Mononuclear cell (primary cell): ENCODE measurements around the gene PUM1. TPM values are rescaled to one million over a fixed set of nuclear protein-coding genes. Genes with fewer than 3 reads are reported as not detected.
"Not testable (repeated sequence)": the region's sequence is repeated elsewhere in the genome, so short reads cannot be mapped to it uniquely, and the experiment has no call there.

ENCODE experiments used
- H3K27me3 ChIP-seq: 2 replicates; pipeline ENCODE4 v1.6.0; 2011; ENCODE audit warnings: low read length, control low read depth; ENCODE audit not compliant: insufficient read depth
- H3K4me1 ChIP-seq: 2 replicates; pipeline ENCODE4 v1.5.1; 2011; ENCODE audit warnings: mild to moderate bottlenecking, low read length, control low read depth; ENCODE audit not compliant: insufficient read depth
- H3K4me3 ChIP-seq: 2 replicates; pipeline ENCODE4 v1.5.1; 2011; ENCODE audit warnings: mild to moderate bottlenecking, low read length, moderate library complexity
- H3K9me3 ChIP-seq: 2 replicates; pipeline ENCODE4 v1.5.1; 2011; ENCODE audit warnings: low read depth, mild to moderate bottlenecking, control low read depth, low read length
- total RNA-seq: library from RNA; depleted of rRNA; stranded (reverse); fragments of >200 nt; gene quantifications from one replicate; pipeline ENCODE4 v1.2.3, GENCODE V29; 2012

The PUM1 gene
- total RNA-seq, 1 donor = 154 TPM

DNA sequence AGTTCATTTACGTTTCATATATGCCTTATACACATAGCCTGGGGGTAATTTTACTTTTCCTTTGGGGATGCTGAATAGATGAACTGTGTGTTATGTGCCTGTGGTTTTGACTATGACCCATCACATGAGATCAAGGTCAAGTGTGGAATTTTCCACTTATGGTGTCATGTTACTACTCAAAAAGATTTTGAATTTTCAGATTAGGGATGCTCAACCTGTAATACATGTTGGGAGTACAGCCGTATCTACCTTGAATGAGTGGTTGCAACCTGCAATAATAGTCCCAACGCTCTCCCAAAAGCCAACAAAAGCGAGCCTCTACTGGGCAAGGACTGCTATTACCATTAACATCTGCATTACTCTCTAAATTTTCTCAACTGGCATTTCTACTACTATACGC lies 88.4 kb downstream of the PUM1 start:
- H3K27me3 ChIP-seq = no peaks in the 10 kb centered on the region

DNA sequence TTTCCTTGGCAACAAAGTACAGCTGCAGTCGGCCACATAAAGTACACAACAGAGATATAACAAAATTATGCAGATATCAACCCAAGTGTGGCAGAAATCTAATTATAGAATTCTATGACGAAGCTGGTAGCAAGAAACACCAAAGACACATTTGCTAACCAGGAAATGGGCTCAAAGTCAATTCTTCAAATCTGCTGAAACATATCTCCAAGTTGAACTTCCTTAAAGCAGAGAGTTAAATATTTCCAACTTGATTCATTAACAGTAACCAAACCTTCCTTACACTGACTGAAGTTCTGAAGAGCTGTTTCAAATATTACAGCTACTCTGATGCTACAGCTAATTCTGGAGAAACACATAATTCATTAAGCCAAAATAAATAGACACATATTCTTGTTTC lies 89.4 kb downstream of the PUM1 start:
- H3K27me3 ChIP-seq = no peaks in the 10 kb centered on the region
- H3K4me3 ChIP-seq = no peak overlapping the region
- peaks cover 26% of the 10 kb centered on the region for H3K4me1 ChIP-seq
- H3K9me3 ChIP-seq = no peaks in the 10 kb centered on the region

More for the DNA sequence above, 88.4 kb downstream of the PUM1 start:
- Histone ChIP-seq H3K4me3 (no peak overlapping the region), H3K9me3 (no peaks in the 10 kb centered on the region), H3K4me1 (peaks cover 30% of the 10 kb centered on the region)

DNA sequence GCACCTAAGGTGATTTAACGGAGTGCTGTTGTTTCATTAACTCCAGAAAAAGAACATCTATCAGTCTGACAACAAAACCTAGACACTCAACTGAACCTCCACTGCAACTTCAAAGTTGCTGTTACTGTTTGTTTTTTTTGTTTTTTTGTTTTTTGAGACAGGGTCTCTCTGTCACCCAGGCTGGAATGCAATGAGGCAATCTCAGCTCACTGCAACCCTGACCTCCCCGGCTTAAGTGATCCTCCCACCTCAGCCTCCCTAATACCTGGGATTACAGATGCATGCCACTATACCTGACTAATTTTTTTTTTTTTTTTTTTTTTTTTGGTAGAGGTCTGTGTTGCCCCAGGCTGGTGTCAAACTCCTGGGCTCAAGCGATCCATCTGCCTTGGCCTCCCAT lies 90.3 kb downstream of the PUM1 start:
- Histone ChIP-seq H3K4me3 (no peak overlapping the region), H3K9me3 (no peaks in the 10 kb centered on the region), H3K4me1 (peaks cover 24% of the 10 kb centered on the region), H3K27me3 (no peaks in the 10 kb centered on the region)

DNA sequence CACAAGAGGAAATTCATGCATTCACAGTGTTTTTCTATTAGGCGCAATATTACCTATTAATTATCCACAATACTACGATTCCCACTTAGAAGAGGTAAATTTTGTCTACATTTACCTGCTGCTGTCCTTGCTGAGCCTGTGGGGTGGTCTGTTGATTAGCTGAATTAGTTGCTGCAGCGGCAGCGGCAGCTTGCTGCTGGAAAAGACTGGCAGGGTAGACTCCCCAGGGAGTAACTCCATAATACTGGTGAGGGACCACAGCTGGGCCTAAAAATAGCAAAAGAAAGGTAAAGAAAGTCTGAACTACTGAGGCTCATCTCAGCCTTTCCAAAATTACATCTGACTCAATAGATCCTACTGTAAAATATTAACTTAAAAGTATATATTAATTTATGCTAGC lies 91.0 kb downstream of the PUM1 start:
- H3K4me3 ChIP-seq = no peak overlapping the region
- H3K4me1 ChIP-seq = peaks cover 24% of the 10 kb centered on the region
- H3K27me3 ChIP-seq = no peaks in the 10 kb centered on the region
- no peaks in the 10 kb centered on the region for H3K9me3 ChIP-seq

DNA sequence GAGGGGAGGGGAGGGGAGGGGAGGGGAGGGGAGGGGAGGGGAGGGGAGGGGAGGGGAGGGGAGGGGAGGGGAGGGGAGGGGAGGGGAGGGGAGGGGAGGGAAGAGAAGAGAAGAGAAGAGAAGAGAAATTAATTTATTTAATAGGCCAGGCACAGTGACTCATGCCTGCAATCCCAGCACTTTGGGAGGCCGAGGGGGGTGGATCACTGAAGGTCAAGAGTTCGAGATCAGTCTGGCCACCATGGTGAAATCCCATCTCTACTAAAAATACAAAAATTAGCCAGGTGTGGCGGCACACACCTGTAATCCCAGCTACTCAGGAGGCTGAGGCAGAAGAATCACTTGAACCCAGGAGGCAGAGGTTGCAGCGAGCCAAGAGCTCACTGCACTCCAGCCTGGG lies 93.2 kb downstream of the PUM1 start:
- H3K27me3 ChIP-seq, H3K9me3 ChIP-seq, H3K4me3 ChIP-seq: not testable (repeated sequence)
- peaks cover 23% of the 10 kb centered on the region for H3K4me1 ChIP-seq

DNA sequence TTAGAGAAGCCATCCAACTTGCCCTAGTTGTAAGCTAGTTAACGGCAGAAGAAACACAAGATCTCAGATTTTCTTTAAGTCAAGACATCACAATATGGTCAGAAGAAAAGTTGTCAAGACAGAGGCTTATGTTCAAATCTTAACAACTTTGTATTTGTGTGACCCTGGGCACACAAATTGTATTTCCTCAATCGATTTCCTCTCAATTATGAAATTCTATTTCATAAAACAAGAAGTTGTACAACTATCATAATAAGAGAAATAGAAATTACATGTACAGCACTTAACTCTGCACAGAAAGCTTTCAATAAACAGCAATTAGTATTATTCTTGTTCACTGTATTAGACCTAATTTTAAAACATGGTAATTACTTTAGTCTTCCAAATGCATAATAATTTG lies 94.0 kb downstream of the PUM1 start:
- H3K4me3 ChIP-seq = no peak overlapping the region
- peaks cover 17% of the 10 kb centered on the region for H3K4me1 ChIP-seq
- H3K27me3 ChIP-seq = no peaks in the 10 kb centered on the region
- H3K9me3 ChIP-seq = no peaks in the 10 kb centered on the region

DNA sequence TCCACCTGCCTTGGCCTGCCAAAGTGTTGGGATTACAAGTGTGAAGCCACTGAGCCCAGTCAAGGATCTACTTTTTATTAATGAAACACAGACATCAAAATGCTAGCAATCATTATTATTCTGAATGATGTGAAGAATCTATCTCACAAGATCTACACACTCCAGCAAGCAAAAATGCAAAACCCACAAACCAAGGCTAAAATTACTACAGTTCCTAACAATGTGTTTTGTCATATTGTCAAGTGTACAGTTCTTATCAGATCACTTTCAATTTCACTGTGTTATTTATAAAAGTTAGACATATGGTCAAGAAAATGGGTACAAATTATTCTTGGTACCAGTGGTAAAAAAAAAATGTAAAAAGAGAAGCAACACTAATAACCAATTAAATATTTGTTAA lies 95.6 kb downstream of the PUM1 start:
- Histone ChIP-seq H3K4me3 (no peak overlapping the region), H3K4me1 (peaks cover 4% of the 10 kb centered on the region)

DNA sequence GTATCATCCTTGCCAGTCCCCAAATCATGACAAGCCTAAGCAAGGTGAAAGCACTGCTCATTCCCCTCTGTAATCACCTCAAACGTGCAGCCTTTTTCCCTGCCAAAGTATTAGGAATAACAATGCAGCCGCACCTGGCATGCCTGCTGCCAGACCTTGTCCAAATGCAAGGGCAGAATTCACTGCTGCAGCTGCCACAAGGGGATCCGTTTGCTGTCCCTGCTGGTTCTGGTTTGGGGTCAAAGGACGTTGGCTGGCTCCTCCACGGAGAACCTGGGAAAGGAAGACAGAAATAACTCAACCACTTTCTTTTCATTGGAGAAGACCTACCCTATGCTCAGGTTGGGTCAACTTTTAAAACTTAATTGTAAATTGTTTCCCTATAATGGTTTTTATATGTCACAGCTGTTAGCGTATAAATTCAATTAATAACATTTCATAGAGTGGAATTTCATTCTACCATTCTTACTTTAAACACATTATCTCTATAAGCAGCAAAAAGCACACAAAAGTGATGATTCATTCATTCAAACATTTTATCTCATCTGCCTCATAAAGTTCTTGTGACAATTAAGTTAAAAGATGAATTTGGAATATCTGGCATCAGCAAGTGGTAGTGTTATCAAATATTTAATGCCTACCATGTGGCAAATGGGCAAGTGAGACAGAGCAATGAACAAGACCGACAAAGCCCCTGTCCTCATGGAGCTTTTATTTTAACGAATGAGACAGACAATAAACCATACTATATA lies 97.1 kb downstream of the PUM1 start:
- no peaks in the 10 kb centered on the region for H3K9me3 ChIP-seq
- H3K4me1 ChIP-seq = peaks cover 4% of the 10 kb centered on the region
- H3K27me3 ChIP-seq = no peaks in the 10 kb centered on the region
- no peak overlapping the region for H3K4me3 ChIP-seq

More for the DNA sequence above, 95.6 kb downstream of the PUM1 start:
- Histone ChIP-seq H3K9me3 (no peaks in the 10 kb centered on the region), H3K27me3 (no peaks in the 10 kb centered on the region)

DNA sequence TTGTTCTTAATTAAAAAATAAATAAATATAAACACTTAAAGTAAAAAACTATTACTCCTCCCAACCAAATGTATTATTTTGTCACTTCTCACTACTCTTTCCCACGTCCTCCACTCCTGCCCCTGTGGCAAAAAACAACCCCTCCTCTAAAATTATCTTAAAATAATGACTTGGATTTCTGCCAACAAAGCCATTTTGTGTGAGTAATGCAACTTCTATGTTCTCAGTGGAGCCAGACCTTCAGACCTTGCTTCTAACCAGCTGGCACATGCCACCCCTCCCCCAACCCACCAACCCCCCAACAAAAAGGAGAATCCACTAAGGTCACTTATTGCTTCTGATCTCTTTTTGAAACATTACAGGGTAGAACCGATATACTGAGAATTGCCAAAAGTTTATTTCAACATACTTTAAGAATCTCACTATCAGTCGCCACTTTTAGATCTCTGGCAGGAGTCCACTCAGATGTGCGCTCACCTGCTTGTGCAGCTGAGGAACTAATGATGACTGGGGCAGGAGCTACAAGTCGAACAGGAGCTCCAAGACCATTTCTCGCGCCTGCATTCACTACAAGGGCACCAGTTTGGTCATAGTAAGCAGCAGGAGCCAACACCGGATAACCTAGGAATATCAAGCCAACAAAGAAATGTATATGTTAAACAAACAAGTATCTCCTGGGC lies 98.7 kb downstream of the PUM1 start:
- no peaks in the 10 kb centered on the region for H3K9me3 ChIP-seq
- no peak overlapping the region for H3K4me3 ChIP-seq
- peaks cover 2% of the 10 kb centered on the region for H3K4me1 ChIP-seq
- no peaks in the 10 kb centered on the region for H3K27me3 ChIP-seq

DNA sequence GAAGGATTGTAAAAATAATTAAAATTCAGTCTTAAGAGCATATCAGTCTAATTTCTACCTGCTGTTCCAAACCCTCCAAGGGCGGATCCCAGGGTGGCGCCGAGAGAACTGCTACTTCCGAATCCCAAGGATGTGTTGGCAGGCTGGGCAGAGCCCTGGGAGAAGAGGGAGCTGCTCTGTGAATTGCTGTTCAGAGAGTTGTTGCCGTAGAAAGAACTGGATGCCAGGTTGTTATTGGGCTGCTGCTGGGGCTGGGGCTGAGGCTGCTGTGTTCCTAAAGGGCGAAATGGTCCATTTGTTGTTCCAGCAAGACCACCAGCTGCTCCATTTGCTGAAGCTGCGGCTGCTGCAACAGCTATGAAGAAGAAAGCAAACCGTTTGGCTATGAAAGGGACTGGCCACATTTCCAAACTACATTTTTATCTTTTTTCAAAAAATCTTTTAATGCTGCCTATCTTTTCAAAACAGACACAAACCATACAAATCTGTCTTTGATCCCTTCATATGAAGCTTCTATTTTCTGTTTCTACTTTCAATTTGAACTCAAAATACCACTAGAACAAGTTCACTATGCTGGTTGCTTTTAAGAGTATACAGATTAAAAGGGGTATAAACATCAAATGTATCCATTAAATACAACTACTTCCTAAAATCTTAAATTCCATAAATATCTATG lies 99.5 kb downstream of the PUM1 start:
- H3K4me1 ChIP-seq = no peaks in the 10 kb centered on the region
- no peak overlapping the region for H3K4me3 ChIP-seq
- H3K27me3 ChIP-seq = no peaks in the 10 kb centered on the region
- no peaks in the 10 kb centered on the region for H3K9me3 ChIP-seq

DNA sequence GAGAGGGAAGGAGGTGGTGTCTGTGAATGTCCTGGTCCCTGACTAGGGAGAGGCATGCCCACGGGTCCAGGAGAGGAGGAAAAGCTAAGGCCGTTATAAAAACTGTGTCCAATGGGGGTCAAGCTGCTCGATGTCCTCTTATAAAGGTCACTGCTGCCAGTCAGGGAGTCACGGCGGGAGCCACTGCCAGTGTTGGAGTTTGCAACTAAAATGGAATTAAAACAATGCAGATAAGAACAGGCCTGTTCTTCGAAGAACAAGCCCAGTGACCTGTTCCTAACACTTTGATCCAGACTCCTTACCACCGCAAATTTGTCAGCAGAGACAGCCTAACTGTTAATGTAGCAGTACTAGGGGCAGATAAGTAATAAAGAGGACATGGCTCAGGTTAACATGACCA lies 100.8 kb downstream of the PUM1 start:
- no peaks in the 10 kb centered on the region for H3K9me3 ChIP-seq
- no peak overlapping the region for H3K4me3 ChIP-seq
- no peaks in the 10 kb centered on the region for H3K4me1 ChIP-seq
- H3K27me3 ChIP-seq = no peaks in the 10 kb centered on the region

DNA sequence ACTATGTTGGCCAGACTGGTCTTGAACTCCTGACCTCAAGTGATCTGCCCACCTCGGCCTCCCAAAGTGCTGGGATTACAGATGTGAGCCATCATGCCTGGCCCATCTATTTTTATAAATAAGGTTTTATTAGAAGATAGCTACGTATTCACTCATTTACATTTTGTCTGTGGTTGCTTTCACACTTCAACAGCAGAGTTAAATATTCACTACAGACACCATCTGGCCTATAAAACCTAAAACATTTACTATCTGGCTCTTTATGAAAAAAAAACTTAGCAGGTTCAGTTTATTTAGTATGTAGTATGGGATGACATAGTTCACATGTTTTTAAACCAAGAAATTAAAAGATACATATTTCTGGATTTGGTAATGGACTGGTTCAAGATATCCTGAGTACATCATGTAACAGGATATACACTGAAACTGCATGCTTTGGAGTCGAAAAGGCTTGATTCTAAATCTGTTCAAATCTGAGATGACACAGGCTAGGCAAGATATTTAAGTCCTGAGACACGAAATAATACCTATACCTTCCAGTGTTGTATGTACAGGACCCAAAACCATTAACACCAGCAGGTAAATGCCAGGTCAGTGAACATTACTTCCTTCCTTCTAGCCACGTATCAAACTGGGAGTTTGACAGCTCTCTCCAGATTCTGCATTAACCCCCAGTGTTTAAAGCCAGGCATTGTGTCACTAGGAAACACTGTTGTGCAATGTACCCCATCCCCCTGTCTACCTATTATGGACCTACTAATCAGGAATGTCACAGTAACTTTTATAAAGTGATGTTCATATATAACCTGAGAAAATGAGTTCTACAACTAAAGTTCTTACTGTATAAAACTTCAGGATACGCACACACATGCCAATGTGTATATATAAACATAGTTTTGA lies 102.7 kb downstream of the PUM1 start:
- Histone ChIP-seq H3K9me3 (no peaks in the 10 kb centered on the region), H3K4me1 (no peaks in the 10 kb centered on the region), H3K4me3 (no peak overlapping the region), H3K27me3 (no peaks in the 10 kb centered on the region)

DNA sequence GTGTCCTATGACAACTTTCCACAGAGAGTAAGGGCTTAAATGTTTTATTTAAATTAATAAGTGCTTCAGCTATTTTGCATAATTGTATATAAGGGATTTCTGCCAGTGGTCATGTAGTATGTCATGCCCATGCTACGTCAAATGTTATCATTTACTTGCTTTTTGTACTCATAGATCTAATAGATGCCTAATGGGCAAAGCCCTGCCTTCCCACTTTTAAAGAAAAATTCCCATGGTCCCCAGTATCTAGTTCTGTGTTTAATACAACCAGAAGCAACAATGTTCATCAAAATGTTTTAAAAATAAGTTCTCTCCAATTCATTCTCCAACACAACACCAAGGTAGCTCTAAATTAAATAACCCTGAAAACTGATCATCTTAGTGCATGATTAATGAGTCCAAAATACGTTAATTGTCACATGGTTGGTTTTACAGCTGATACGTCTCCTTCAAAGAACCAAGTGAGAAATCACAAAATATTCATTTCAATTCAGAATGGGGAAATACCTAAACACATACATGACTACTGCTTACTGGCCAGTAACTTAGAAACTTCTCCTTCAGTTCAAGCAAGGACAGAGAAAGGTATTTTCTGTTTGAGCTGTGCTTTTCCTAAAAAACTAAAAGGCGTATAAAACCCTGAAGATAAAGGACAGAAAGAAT lies 107.8 kb downstream of the PUM1 start:
- no peak overlapping the region for H3K4me3 ChIP-seq
- no peaks in the 10 kb centered on the region for H3K9me3 ChIP-seq
- no peaks in the 10 kb centered on the region for H3K27me3 ChIP-seq
- no peaks in the 10 kb centered on the region for H3K4me1 ChIP-seq

DNA sequence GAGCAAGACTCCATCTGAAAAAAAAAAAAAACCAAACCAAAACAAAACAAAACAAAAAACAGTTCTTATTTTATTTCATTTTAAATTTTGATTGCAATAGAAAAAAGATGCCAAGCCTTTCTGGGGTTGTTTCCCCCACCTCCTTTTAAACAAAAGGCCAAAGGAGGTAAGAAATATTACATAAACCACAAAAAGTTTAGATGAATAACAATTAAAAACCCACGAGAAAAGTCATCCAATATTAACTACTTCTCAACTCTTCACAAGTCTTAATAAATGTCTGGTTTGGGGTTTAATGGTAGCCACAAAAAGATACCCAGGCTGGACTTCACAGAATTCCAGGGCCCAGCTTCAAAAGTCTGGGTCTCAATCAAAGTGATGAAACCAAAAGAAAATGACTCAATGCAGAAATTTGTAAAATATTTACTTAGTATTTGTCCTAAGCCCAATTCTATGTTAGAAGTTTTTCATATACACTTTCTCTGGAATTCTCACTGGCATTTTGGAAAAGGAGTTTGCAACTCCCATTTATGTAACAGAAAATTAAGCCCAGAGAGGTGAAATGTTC lies 110.0 kb downstream of the PUM1 start:
- no peaks in the 10 kb centered on the region for H3K27me3 ChIP-seq
- H3K4me1 ChIP-seq = no peaks in the 10 kb centered on the region
- H3K4me3 ChIP-seq = no peak overlapping the region
- no peaks in the 10 kb centered on the region for H3K9me3 ChIP-seq
